Uterus (tissue), 4 donors: ENCODE results near the gene ST3GAL5. TPM values are rescaled to one million over a fixed set of nuclear protein-coding genes. Genes with fewer than 3 reads are reported as not detected.

Experiments
- DNase-seq, 2 donors: peaks; one replicate each; pipeline ENCODE4 v3.0.0-alpha.2; 2019 to 2020
- H3K27ac ChIP-seq, 2 donors: fragments of 200-600 bp; sonication (generic); 1 replicate in 1 of 2; 2 replicates in 1 of 2; pipeline ENCODE4 v1.5.1; 2016 to 2018
- H3K27me3 ChIP-seq, 2 donors: fragments of 200-600 bp; sonication (generic); one replicate each; pipeline ENCODE4 v1.5.1; 2018 to 2019; ENCODE audit warnings: control low read depth in 1 of 2
- H3K36me3 ChIP-seq, 2 donors: fragments of 200-600 bp; sonication (generic); one replicate each; pipeline ENCODE4 v1.5.1; 2019; ENCODE audit warnings: control low read depth in 1 of 2
- H3K4me1 ChIP-seq, 2 donors: fragments of 200-600 bp; sonication (generic); one replicate each; pipeline ENCODE4 v1.5.1; 2018 to 2019; ENCODE audit warnings: control low read depth in 1 of 2
- H3K4me3 ChIP-seq, 2 donors: fragments of 200-600 bp; sonication (generic); 1 replicate in 1 of 2; 2 replicates in 1 of 2; pipeline ENCODE4 v1.5.1; 2018 to 2019; ENCODE audit warnings: mild to moderate bottlenecking in 1 of 2
- H3K9me3 ChIP-seq, 2 donors: fragments of 200-600 bp; sonication (generic); one replicate each; pipeline ENCODE4 v1.5.1; 2019; ENCODE audit warnings: control low read depth in 1 of 2
- POLR2A ChIP-seq, 2 donors: fragments of 450-650 bp; IDR thresholded peaks; one replicate each; pipeline ENCODE4 v1.6.1; 2016; ENCODE audit warnings: antibody characterized with exemption in 2 of 2, mild to moderate bottlenecking in 1 of 2, moderate library complexity in 1 of 2
- intact Hi-C: fragments of 100-400 bp; cut with DNase I; formaldehyde crosslinking; loops from one replicate; pipeline ENCODE4 v1.15.1; 2023; ENCODE audit warnings: low total_unique reads
- total RNA-seq, 4 donors: library from RNA; depleted of rRNA in 3 of 4; stranded (reverse); fragments of >200 nt in 3 of 4; gene quantifications; one replicate each; pipeline versions ENCODE4 v1.1.0 to v1.2.4, GENCODE V29; 2014 to 2023
- TF ChIP-seq, protein P1 (sequence below), 4 experiments: fragments of 200-600 bp in 2 of 4; fragments of 450-650 bp in 2 of 4; sonication (generic) in 2 of 4; IDR thresholded peaks; one replicate each; pipeline ENCODE4 v1.5.1; 2016 to 2019; ENCODE audit warnings: antibody characterized with exemption in 4 of 4, mild to moderate bottlenecking in 2 of 4, moderate library complexity in 1 of 4
- donor health status: DM: yes; HTN: yes; CAD: no.

The ST3GAL5 gene
- total RNA-seq, 4 donors from 2014 or later = 12.3 to 52.9 (median 32.9) TPM

- Histone ChIP-seq H3K27ac (peak overlapping the region; percentile 69 to 83), H3K4me1 (peaks cover 4 to 10% of the 10 kb centered on the region in 2 donors), H3K27me3 (no peaks in the 10 kb centered on the region), H3K9me3 (no peaks in the 10 kb centered on the region), H3K36me3 (no peaks in the 10 kb centered on the region), H3K4me3 (no peak overlapping the region)
- intact Hi-C loops = loop anchor here (10.0 kb wide), 1 partner anchor 169 kb away; no protein-coding TSS in a partner anchor
- no peak for DNase-seq
- TF ChIP-seq POLR2A (IDR thresholded peaks at IDR 0.05) = no peak
- TF ChIP-seq, protein P1, sequence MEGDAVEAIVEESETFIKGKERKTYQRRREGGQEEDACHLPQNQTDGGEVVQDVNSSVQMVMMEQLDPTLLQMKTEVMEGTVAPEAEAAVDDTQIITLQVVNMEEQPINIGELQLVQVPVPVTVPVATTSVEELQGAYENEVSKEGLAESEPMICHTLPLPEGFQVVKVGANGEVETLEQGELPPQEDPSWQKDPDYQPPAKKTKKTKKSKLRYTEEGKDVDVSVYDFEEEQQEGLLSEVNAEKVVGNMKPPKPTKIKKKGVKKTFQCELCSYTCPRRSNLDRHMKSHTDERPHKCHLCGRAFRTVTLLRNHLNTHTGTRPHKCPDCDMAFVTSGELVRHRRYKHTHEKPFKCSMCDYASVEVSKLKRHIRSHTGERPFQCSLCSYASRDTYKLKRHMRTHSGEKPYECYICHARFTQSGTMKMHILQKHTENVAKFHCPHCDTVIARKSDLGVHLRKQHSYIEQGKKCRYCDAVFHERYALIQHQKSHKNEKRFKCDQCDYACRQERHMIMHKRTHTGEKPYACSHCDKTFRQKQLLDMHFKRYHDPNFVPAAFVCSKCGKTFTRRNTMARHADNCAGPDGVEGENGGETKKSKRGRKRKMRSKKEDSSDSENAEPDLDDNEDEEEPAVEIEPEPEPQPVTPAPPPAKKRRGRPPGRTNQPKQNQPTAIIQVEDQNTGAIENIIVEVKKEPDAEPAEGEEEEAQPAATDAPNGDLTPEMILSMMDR (IDR thresholded peaks at IDR 0.05) = no peak
Observed at GRCh38 chr2:85905891-85906290, 17.1 kb upstream of the ST3GAL5 start.

- DNase-seq = peak; percentile 64 to 73
- H3K4me1 ChIP-seq = peaks cover 4 to 10% of the 10 kb centered on the region in 2 donors
- H3K36me3 ChIP-seq = no peaks in the 10 kb centered on the region
- no peaks in the 10 kb centered on the region for H3K27me3 ChIP-seq
- TF ChIP-seq, protein P1 (IDR thresholded peaks at IDR 0.05) = no peak
- TF ChIP-seq POLR2A (IDR thresholded peaks at IDR 0.05) = no peak
- intact Hi-C loops = loop anchor here (10.0 kb wide), 1 partner anchor 170 kb away; no protein-coding TSS in a partner anchor
- H3K9me3 ChIP-seq = no peaks in the 10 kb centered on the region
- H3K27ac ChIP-seq = peak overlapping the region; percentile 69 to 83
- H3K4me3 ChIP-seq = no peak overlapping the region
Observed at GRCh38 chr2:85905187-85905666, 16.4 kb upstream of the ST3GAL5 start.

GRCh38 chr2:85903849-85904248 lies 15.1 kb upstream of the ST3GAL5 start:
- Histone ChIP-seq H3K4me1 (peaks cover 4 to 10% of the 10 kb centered on the region in 2 donors), H3K9me3 (no peaks in the 10 kb centered on the region), H3K27ac (peak overlapping the region in 1 of 2 donors; percentile 83), H3K4me3 (no peak overlapping the region), H3K36me3 (no peaks in the 10 kb centered on the region), H3K27me3 (no peaks in the 10 kb centered on the region)
- intact Hi-C loops = loop anchor here (10.0 kb wide), 1 partner anchor 171 kb away; no protein-coding TSS in a partner anchor
- no peak for DNase-seq
- no peak for TF ChIP-seq POLR2A (IDR thresholded peaks at IDR 0.05)
- TF ChIP-seq, protein P1 (IDR thresholded peaks at IDR 0.05) = no peak

GRCh38 chr2:85902496-85902895 lies 13.7 kb upstream of the ST3GAL5 start:
- intact Hi-C loops = loop anchor here (10.0 kb wide), 1 partner anchor 172 kb away; no protein-coding TSS in a partner anchor
- H3K27ac ChIP-seq = no peak overlapping the region

GRCh38 chr2:85901155-85901554 lies 12.4 kb upstream of the ST3GAL5 start:
- no peaks in the 10 kb centered on the region for H3K36me3 ChIP-seq
- no peaks in the 10 kb centered on the region for H3K9me3 ChIP-seq
- peaks cover 4 to 10% of the 10 kb centered on the region in 2 donors for H3K4me1 ChIP-seq
- intact Hi-C loops = loop anchor here (10.0 kb wide), 1 partner anchor 174 kb away; no protein-coding TSS in a partner anchor
- H3K27ac ChIP-seq = no peak overlapping the region
- no peaks in the 10 kb centered on the region for H3K27me3 ChIP-seq
- no peak for DNase-seq
- no peak overlapping the region for H3K4me3 ChIP-seq
- TF ChIP-seq, protein P1 (IDR thresholded peaks at IDR 0.05) = no peak

More at GRCh38 chr2:85902496-85902895, 13.7 kb upstream of the ST3GAL5 start:
- H3K36me3 ChIP-seq = no peaks in the 10 kb centered on the region
- no peaks in the 10 kb centered on the region for H3K27me3 ChIP-seq
- H3K4me1 ChIP-seq = peaks cover 4 to 10% of the 10 kb centered on the region in 2 donors
- TF ChIP-seq POLR2A (IDR thresholded peaks at IDR 0.05) = no peak
- TF ChIP-seq, protein P1 (IDR thresholded peaks at IDR 0.05) = no peak
- DNase-seq = no peak
- H3K9me3 ChIP-seq = no peaks in the 10 kb centered on the region
- no peak overlapping the region for H3K4me3 ChIP-seq
